AG04449 (cell line): ENCODE results near the gene GYPC.

Experiments
- CTCF ChIA-PET: fragments of 350-600 bp; formaldehyde crosslinking; extraction: SDS; loops from one replicate; lab custom pipeline; 2021; ENCODE audit warnings: antibody characterized with exemption; lab: Yijun Ruan, JAX
- POLR2A ChIA-PET: fragments of 400-600, 350-600 bp; formaldehyde crosslinking; extraction: SDS; loops from one replicate; lab custom pipeline; 2020; ENCODE audit warnings: antibody characterized with exemption, inconsistent platforms; lab: Yijun Ruan, JAX
- DNase-seq: peaks from one replicate; pipeline ENCODE4 v3.0.0-alpha.2; 2010; ENCODE audit warnings: low read depth, low spot score
- H3K4me3 ChIP-seq: 2 replicates; pipeline ENCODE4 v1.5.1; 2011; ENCODE audit warnings: low read depth, mild to moderate bottlenecking, control low read depth, low read length
- TF ChIP-seq, protein P1 (sequence below): IDR thresholded peaks from one replicate; pipeline ENCODE4 v1.5.1; 2011; ENCODE audit warnings: mild to moderate bottlenecking, moderate library complexity, low read length, control low read depth, inconsistent platforms; ENCODE audit not compliant: insufficient read depth; ENCODE audit errors: missing control alignments

Gene GYPC

DNA sequence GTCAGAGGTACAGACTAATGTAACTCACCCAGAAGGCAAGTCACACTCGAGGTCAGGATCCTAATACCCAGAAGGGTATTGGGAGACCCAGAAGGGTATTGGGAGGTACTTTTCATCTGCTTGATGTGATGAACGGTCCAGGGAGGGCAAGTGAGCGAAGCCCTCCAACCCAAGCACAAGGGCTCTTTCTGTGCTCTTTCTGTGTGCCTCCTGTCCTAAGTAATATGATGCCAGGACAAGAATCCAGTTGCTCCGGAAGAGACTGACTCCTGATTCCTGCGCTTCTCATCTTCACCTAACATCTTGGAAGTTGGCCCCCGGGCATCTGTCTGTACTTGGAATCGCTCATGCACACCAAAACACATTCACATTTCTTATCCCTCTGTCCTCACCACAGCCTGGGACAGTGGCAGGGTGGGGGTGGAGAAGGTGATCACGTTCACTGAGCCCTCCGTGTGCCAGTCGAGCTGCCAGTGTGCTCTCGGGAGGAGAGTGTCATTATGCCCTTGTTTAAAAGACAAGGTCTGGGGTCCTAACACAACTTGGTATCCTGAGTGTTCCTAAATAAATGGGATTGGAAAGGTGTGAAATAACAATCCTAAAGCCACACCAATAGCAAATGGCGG, 17.1 kb downstream of the GYPC start:
- POLR2A ChIA-PET = no interaction called here
- H3K4me3 ChIP-seq = no peak overlapping the region
- CTCF ChIA-PET = no interaction called here
- no peak for DNase-seq
- TF ChIP-seq, protein P1, sequence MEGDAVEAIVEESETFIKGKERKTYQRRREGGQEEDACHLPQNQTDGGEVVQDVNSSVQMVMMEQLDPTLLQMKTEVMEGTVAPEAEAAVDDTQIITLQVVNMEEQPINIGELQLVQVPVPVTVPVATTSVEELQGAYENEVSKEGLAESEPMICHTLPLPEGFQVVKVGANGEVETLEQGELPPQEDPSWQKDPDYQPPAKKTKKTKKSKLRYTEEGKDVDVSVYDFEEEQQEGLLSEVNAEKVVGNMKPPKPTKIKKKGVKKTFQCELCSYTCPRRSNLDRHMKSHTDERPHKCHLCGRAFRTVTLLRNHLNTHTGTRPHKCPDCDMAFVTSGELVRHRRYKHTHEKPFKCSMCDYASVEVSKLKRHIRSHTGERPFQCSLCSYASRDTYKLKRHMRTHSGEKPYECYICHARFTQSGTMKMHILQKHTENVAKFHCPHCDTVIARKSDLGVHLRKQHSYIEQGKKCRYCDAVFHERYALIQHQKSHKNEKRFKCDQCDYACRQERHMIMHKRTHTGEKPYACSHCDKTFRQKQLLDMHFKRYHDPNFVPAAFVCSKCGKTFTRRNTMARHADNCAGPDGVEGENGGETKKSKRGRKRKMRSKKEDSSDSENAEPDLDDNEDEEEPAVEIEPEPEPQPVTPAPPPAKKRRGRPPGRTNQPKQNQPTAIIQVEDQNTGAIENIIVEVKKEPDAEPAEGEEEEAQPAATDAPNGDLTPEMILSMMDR = no peak

DNA sequence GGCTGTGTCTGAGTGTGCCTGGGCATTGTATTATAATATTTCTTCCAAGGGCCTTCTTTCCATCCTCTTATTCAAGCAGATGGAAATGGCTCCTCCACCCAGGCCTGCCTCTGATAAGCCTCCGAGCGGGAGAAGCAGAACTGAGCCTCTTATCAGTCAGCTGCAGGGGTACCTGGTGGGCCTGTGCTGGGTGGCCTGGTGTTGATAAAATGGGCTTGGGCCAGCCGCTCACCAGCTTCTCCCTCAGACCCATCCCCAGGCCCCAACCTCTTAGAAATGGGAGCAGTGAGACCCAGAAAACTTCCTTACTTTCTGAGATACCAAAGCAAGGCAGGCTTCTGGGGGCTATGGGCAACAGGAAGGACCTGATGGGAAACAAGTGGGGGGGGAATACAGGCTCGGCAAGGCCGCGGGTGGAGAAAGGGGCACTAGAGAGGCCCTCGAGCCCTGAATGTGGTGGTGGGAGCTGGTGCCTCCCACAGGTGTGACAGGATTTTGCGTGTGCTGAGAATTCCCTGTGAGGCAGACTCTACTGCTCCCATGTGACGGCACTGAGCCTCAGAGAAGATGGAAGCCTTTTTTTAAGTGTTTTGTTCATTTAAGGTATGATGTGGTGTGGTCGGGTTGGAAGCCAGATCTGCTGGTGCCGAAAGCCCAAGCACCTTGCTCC, 18.3 kb downstream of the GYPC start:
- TF ChIP-seq, protein P1 = no peak
- POLR2A ChIA-PET = no interaction called here
- H3K4me3 ChIP-seq = no peak overlapping the region
- CTCF ChIA-PET = no interaction called here
- DNase-seq = no peak

DNA sequence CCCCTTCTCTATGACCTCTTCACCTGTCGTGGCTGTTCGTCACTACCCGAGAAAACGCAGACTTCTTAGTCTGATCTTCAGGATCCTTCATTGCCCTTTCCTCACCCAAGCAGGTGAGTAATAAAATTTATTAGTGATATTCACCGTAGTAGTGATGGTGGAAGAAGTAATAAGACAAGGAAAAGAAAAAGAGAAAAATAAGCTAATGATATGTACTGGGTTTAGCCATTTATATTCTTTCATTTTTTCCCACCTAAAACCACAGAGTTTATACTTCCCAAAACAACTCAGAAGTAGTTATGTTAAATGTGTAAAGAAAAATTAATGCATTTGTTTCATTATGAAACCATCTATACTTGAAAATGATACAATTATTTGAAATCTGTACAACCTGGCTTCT, 19.7 kb downstream of the GYPC start:
- TF ChIP-seq, protein P1 = no peak
- no peak for DNase-seq
- H3K4me3 ChIP-seq = no peak overlapping the region
- ChIA-PET POLR2A (no interaction called here), CTCF (no interaction called here)

DNA sequence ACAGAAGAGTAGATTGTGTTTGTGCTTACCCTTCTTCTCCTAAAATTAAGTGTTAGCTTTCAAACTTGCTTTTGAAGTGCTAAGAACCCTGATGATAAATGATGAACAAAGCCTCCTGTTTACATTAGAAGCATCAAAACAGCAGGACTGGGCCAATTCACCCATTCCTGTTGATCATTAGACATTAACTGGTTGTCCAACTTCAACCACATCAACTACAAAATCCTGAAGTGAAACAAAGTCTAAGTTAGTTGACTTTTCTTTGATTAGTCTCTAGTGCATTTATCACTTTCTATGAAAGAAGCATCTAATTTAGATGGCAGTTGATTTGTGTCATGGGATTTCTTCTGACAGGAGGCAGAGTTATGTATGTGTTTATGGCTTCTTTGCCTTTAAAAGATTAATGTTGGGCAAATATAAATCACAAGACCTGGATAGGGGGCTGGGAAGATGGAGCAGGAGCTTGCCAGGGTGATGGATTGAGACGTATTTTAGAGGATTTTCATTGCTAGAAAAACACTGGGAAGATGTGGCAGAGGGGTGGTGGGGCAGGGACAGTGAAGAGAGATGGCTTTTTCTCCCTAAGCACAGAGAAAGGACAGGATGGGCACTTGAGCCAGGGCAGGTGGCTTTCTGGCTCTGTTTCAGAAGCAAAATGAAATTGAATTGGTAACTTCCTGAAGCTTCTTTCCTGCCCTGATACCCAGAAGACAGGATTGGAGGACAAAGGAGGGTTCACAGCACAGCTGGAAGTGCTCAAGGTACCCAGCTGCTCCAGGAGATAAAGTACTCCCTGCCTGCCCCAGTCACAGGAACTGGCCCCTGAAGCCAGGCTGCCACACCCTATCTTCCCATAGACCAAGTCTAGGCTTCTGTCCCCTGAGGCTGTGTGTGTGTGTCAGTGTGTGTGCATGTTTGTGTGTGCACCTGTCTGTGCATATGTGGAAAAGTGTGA, 20.5 kb downstream of the GYPC start:
- DNase-seq = no peak
- ChIA-PET POLR2A (no interaction called here), CTCF (no interaction called here)
- H3K4me3 ChIP-seq = no peak overlapping the region
- TF ChIP-seq, protein P1 = no peak

DNA sequence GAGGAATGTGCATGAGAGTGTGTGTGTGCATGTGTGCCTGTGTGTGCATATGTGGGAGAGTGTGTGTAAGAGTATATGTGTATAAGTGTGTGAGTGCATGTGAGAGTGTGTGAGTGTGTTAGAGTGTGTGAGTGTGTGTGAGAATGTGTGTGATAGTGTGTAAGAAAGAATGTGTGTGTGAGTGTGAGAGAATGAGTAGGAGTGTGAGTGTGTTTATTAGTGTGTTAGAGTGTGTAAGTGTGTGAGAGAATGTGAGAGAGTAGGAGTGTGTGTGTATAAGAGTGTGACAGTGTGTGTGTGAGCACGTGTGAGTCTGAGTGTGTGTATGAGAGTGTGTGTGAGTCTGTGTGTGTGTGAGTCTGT, 21.2 kb downstream of the GYPC start:
- TF ChIP-seq, protein P1 = no peak
- H3K4me3 ChIP-seq = no peak overlapping the region
- no peak for DNase-seq
- ChIA-PET CTCF (no interaction called here), POLR2A (no interaction called here)
